Endothelial cell of umbilical vein (primary cell): ENCODE data around the gene UNC5C. TPM values are rescaled to one million over a fixed set of nuclear protein-coding genes. Genes with fewer than 3 reads are reported as not detected.

Source experiments
- BruUV-seq: library from RNA; stranded (reverse); fragments of 400-500 nt; replicated peaks from 2 replicates; lab custom pipeline; 2021; lab: Mats Ljungman, UMichigan
- CTCF ChIA-PET: fragments of 300-600, 350-600 bp; sonication (Branson Sonifier 250); formaldehyde crosslinking; loops from one replicate; lab custom pipeline; 2021; ENCODE audit warnings: antibody characterized with exemption, inconsistent platforms; lab: Charles Lee
- POLR2A ChIA-PET: fragments of 300-600, 350-600 bp; sonication (Branson Sonifier 250); formaldehyde crosslinking; loops from one replicate; lab custom pipeline; 2021; ENCODE audit warnings: antibody characterized with exemption, inconsistent platforms; lab: Charles Lee
- DNase-seq: peaks from one replicate; pipeline ENCODE4 v3.0.0-alpha.2; 2011; ENCODE audit warnings: low read depth, low spot score
- FAIRE-seq: peaks from 2 replicates; lab custom pipeline; 2011; peaks lifted over from hg19 to GRCh38; lab: Jason Lieb, UNC
- H2AFZ ChIP-seq: 2 replicates; pipeline ENCODE4 v1.6.0; 2012; ENCODE audit warnings: low read depth, low read length, control low read depth, inconsistent platforms
- H3K27ac ChIP-seq: 2 replicates; pipeline ENCODE4 v1.5.1; 2011; ENCODE audit warnings: low read depth, mild to moderate bottlenecking, control low read depth, low read length, moderate library complexity; ENCODE audit not compliant: insufficient read depth
- H3K27me3 ChIP-seq, 2 experiments: 2 replicates each; pipeline versions ENCODE4 v1.6.0 to v1.6.1; 2011; ENCODE audit warnings: low read length in 2 of 2, mixed read lengths in 1 of 2; ENCODE audit not compliant: control insufficient read depth in 2 of 2, insufficient read depth in 2 of 2
- H3K36me3 ChIP-seq, 2 experiments: 2 replicates in 1 of 2; 3 replicates in 1 of 2; pipeline ENCODE4 v1.5.1; 2011; ENCODE audit warnings: low read length in 2 of 2, mild to moderate bottlenecking in 1 of 2, moderate library complexity in 1 of 2; ENCODE audit not compliant: control insufficient read depth in 2 of 2, insufficient read depth in 2 of 2; ENCODE audit errors: extremely low read depth in 1 of 2
- H3K4me1 ChIP-seq: 3 replicates; pipeline ENCODE4 v1.5.1; 2011; ENCODE audit warnings: mild to moderate bottlenecking, low read length; ENCODE audit not compliant: control insufficient read depth, insufficient read depth; ENCODE audit errors: extremely low read depth
- H3K4me2 ChIP-seq: 2 replicates; pipeline ENCODE4 v1.6.1; 2011; ENCODE audit warnings: low read length, control low read depth, mixed read lengths; ENCODE audit not compliant: insufficient read depth
- H3K4me3 ChIP-seq, 3 experiments: fragments of 200-600 bp in 1 of 3; sonication (generic), shearing (Covaris generic) in 1 of 3; replicated peaks in 1 of 3; 2 replicates each; pipeline ENCODE4 v1.5.1; 2011 to 2016; ENCODE audit warnings: control low read depth in 3 of 3, low read length in 3 of 3, mild to moderate bottlenecking in 2 of 3, inconsistent platforms in 1 of 3, low read depth in 1 of 3, moderate library complexity in 1 of 3; ENCODE audit not compliant: insufficient read depth in 1 of 3
- H3K79me2 ChIP-seq: 2 replicates; pipeline ENCODE4 v1.6.0; 2012; ENCODE audit warnings: low read length, inconsistent platforms; ENCODE audit not compliant: control insufficient read depth, insufficient read depth
- H3K9ac ChIP-seq: replicated peaks from 2 replicates; pipeline ENCODE3; 2011; ENCODE audit warnings: low read length, control low read depth; ENCODE audit not compliant: insufficient read depth; ENCODE audit errors: extremely low read depth
- H3K9me1 ChIP-seq: replicated peaks from 3 replicates; pipeline ENCODE4 v1.6.0; 2011; ENCODE audit warnings: mild to moderate bottlenecking, low read length; ENCODE audit not compliant: control insufficient read depth, insufficient read depth; ENCODE audit errors: extremely low read depth
- H3K9me3 ChIP-seq: replicated peaks from 2 replicates; pipeline ENCODE4 v1.5.1; 2012; ENCODE audit warnings: low read length, inconsistent platforms; ENCODE audit not compliant: control insufficient read depth, insufficient read depth
- H4K20me1 ChIP-seq: replicated peaks from 2 replicates; pipeline ENCODE3; 2011; ENCODE audit warnings: mild to moderate bottlenecking, low read length; ENCODE audit not compliant: control insufficient read depth, insufficient read depth; ENCODE audit errors: extremely low read depth
- EZH2 ChIP-seq: IDR thresholded peaks from 2 replicates; pipeline ENCODE4 v1.6.1; 2012; ENCODE audit warnings: borderline replicate concordance, low read depth, mild to moderate bottlenecking, moderate library complexity, low read length, inconsistent platforms; ENCODE audit not compliant: severe bottlenecking
- FOS ChIP-seq: IDR thresholded peaks from 2 replicates; pipeline ENCODE4 v1.6.1; 2011; ENCODE audit warnings: mild to moderate bottlenecking, low read length, moderate library complexity, borderline replicate concordance; ENCODE audit not compliant: insufficient read depth
- GATA2 ChIP-seq: IDR thresholded peaks from 2 replicates; pipeline ENCODE4 v1.7.0; 2011; ENCODE audit warnings: low read depth, mild to moderate bottlenecking, moderate library complexity, mixed read lengths, low read length; ENCODE audit not compliant: insufficient read length, insufficient read depth
- JUN ChIP-seq: IDR thresholded peaks from 2 replicates; pipeline ENCODE4 v1.6.1; 2011; ENCODE audit warnings: borderline replicate concordance, low read depth; ENCODE audit not compliant: insufficient read length, insufficient read depth
- MYC ChIP-seq: IDR thresholded peaks from one replicate; pipeline ENCODE4 v1.6.1; 2011; ENCODE audit warnings: mild to moderate bottlenecking, low read depth, low read length
- POLR2A ChIP-seq: IDR thresholded peaks from 2 replicates; pipeline ENCODE4 v1.6.1; 2012; ENCODE audit warnings: low read depth, mild to moderate bottlenecking, control low read depth, low read length
- POLR2AphosphoS5 ChIP-seq: IDR thresholded peaks from 2 replicates; pipeline ENCODE4 v1.6.1; 2012; ENCODE audit warnings: low read depth, mild to moderate bottlenecking, control low read depth, low read length, moderate library complexity; ENCODE audit not compliant: insufficient read depth
- dilution Hi-C: fragments of 300-500 bp; cut with MboI; formaldehyde crosslinking; loops from one replicate; pipeline ENCODE4 v1.15.0; 2019; ENCODE audit warnings: low sequenced_read_pairs; ENCODE audit not compliant: extremely low pct_ligation_motif_present
- intact Hi-C: fragments of 100-400 bp; cut with micrococcal nuclease; formaldehyde crosslinking; loops from one replicate; pipeline ENCODE4 v1.10.0; 2022
- polyA plus RNA-seq, 4 experiments: library from polyadenylated mRNA; depleted of rRNA in 3 of 4; stranded (reverse) in 3 of 4; unstranded in 1 of 4; fragments of >200 nt; gene quantifications; 2 replicates each; pipeline versions ENCODE4 v1.2.1 to v1.2.3, GENCODE V29; 2011 to 2012; ENCODE audit warnings: missing spikeins in 1 of 4
- total RNA-seq: library from RNA; stranded (reverse); gene quantifications from 2 replicates; pipeline ENCODE4 v1.2.3, GENCODE V29; 2021
- TF ChIP-seq, protein P1 (sequence below), 2 donors: IDR thresholded peaks; 1 replicate in 1 of 2; 2 replicates in 1 of 2; pipeline ENCODE4 v1.5.1; 2011; ENCODE audit warnings: low read length in 2 of 2, mild to moderate bottlenecking in 2 of 2, moderate library complexity in 2 of 2, control low read depth in 1 of 2, inconsistent platforms in 1 of 2, low read depth in 1 of 2; ENCODE audit not compliant: insufficient read depth in 1 of 2; ENCODE audit errors: extremely low read depth in 1 of 2
- TF ChIP-seq, protein P2 (sequence below): IDR thresholded peaks from 2 replicates; pipeline ENCODE4 v1.6.1; 2011; ENCODE audit not compliant: insufficient read depth, insufficient read length

Gene UNC5C
- total and polyA plus RNA-seq, 2 donors (not counting 3 experiments of a cell fraction or from before 2014, with no cell fraction given), result 0.44 to 0.53 TPM

DNA sequence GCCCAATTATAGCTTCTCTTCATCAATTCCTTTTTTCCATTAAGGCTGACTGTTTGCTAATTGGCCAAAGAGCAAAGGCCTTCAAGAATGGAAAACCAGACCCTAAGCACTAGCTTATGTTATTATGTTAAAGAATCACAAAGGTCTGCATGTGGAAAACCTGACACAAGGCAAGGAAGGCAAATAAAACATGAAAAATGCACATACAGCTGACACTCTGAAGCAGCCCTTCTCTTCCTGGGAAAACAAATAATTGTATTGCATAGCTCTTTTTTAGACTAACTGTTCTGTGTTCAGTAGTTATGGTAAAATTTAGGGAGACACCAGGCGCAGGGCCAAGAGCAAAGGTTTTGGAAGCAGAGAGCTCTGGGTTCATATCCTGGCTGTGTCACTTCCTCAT lies 223.1 kb downstream of the UNC5C start:
- Histone ChIP-seq H4K20me1 (no peaks in the 10 kb centered on the region), H3K9me3 (no peaks in the 10 kb centered on the region), H3K4me1 (no peaks in the 10 kb centered on the region), H2AFZ (peak overlapping the region; percentile 33), H3K4me2 (no peak overlapping the region), H3K9me1 (peaks cover 2% of the 10 kb centered on the region), H3K4me3 (no peak overlapping the region), H3K9ac (no peak overlapping the region), H3K27ac (no peak overlapping the region), H3K79me2 (no peaks in the 10 kb centered on the region), H3K27me3 (no peaks in the 10 kb centered on the region), H3K36me3 (no peaks in the 10 kb centered on the region)
- DNase-seq (no peak), FAIRE-seq (no peak)
- no TSS peak for BruUV-seq
- CTCF ChIA-PET, result interaction anchor here (1.1 to 2.9 kb wide), 2 partner anchors 10 to 185 kb away, joined by 3 to 10 read pairs; no protein-coding TSS in a partner anchor
- intact Hi-C loops (no loop called here), dilution Hi-C loops (no loop called here)
- POLR2A ChIA-PET, result no interaction called here
- TF ChIP-seq POLR2A (no peak), GATA2 (no peak), JUN (no peak), MYC (no peak), EZH2 (no peak), POLR2AphosphoS5 (no peak), FOS (no peak)
- TF ChIP-seq, protein P1, sequence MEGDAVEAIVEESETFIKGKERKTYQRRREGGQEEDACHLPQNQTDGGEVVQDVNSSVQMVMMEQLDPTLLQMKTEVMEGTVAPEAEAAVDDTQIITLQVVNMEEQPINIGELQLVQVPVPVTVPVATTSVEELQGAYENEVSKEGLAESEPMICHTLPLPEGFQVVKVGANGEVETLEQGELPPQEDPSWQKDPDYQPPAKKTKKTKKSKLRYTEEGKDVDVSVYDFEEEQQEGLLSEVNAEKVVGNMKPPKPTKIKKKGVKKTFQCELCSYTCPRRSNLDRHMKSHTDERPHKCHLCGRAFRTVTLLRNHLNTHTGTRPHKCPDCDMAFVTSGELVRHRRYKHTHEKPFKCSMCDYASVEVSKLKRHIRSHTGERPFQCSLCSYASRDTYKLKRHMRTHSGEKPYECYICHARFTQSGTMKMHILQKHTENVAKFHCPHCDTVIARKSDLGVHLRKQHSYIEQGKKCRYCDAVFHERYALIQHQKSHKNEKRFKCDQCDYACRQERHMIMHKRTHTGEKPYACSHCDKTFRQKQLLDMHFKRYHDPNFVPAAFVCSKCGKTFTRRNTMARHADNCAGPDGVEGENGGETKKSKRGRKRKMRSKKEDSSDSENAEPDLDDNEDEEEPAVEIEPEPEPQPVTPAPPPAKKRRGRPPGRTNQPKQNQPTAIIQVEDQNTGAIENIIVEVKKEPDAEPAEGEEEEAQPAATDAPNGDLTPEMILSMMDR (IDR thresholded peaks at IDR 0.05; ENCODE audit: extremely low read depth in 1 of 2, insufficient read depth in 1 of 2, low read depth in 1 of 2, low read length in 2 of 2), result no peak
- TF ChIP-seq, protein P2, sequence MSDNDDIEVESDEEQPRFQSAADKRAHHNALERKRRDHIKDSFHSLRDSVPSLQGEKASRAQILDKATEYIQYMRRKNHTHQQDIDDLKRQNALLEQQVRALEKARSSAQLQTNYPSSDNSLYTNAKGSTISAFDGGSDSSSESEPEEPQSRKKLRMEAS, result no peak
